K562 (cell line): ENCODE data around the gene IFRD1. TPM values are rescaled to one million over a fixed set of nuclear protein-coding genes. Genes with fewer than 3 reads are reported as not detected.

Experiments
- CBFA2T3 ChIP-seq: fragments of 450-650 bp; IDR thresholded peaks from 2 replicates; pipeline ENCODE4 v1.6.1; 2017
- ELF1 ChIP-seq: fragments of 200-800 bp; sonication (Bioruptor generic); IDR thresholded peaks from 2 replicates; pipeline ENCODE4 v1.6.1; 2016; ENCODE audit warnings: missing genetic modification characterization, missing compliant biosample characterization
- ELF4 ChIP-seq: fragments of 450-650 bp; formaldehyde crosslinking; IDR thresholded peaks from 2 replicates; pipeline ENCODE4 v1.4.0; 2022; ENCODE audit warnings: missing genetic modification characterization
- FOSL1 ChIP-seq: fragments of 200-800 bp; sonication (Bioruptor generic); conservative IDR thresholded peaks from 2 replicates; pipeline ENCODE4 v1.6.1; 2016; ENCODE audit warnings: missing genetic modification characterization, missing compliant biosample characterization
- FOXA3 ChIP-seq, 2 experiments: fragments of 450-650 bp in 1 of 2; sonication (generic) in 1 of 2; formaldehyde crosslinking; IDR thresholded peaks in 1 of 2; conservative IDR thresholded peaks in 1 of 2; 2 replicates each; pipeline versions ENCODE4 v1.4.0 to v1.8.0; 2020 to 2022; ENCODE audit warnings: mild to moderate bottlenecking in 2 of 2, missing genetic modification reagents in 1 of 2
- HSF4 ChIP-seq: fragments of 250-450 bp; sonication (Bioruptor Pico); IDR thresholded peaks from 2 replicates; pipeline ENCODE4 v2.1.2; 2022; ENCODE audit warnings: mild to moderate bottlenecking, moderate library complexity, borderline replicate concordance
- IRF2 ChIP-seq: sonication (generic); formaldehyde crosslinking; IDR thresholded peaks from 2 replicates; pipeline ENCODE4 v1.8.1; 2022; ENCODE audit warnings: mild to moderate bottlenecking, missing genetic modification reagents
- MBD2 ChIP-seq: sonication (generic); IDR thresholded peaks from 2 replicates; pipeline ENCODE4 v1.6.1; 2016; ENCODE audit warnings: low read depth, borderline replicate concordance
- NFIC ChIP-seq: fragments of 450-650 bp; IDR thresholded peaks from 2 replicates; pipeline ENCODE4 v1.6.1; 2017; ENCODE audit warnings: mild to moderate bottlenecking, inconsistent platforms
- NR3C1 ChIP-seq: sonication (generic); formaldehyde crosslinking; IDR thresholded peaks from 2 replicates; pipeline ENCODE4 v1.8.1; 2022; ENCODE audit warnings: missing genetic modification reagents
- PHF8 ChIP-seq: fragments of 200-600 bp; sonication (generic); IDR thresholded peaks from 2 replicates; pipeline ENCODE4 v1.6.1; 2012; ENCODE audit warnings: mixed run types, mild to moderate bottlenecking, inconsistent platforms, low read length, moderate library complexity, borderline replicate concordance
- RFX5 ChIP-seq: IDR thresholded peaks from 2 replicates; pipeline ENCODE4 v1.6.1; 2011; ENCODE audit warnings: low read depth, mild to moderate bottlenecking, improper control_type of control experiment, low read length
- SNRNP70 ChIP-seq: fragments of 200-400 bp; formaldehyde crosslinking; optimal IDR thresholded peaks from 2 replicates; pipeline ENCODE3; 2017; ENCODE audit warnings: low read depth, low read length
- TCF3 ChIP-seq: sonication (generic); formaldehyde crosslinking; IDR thresholded peaks from 2 replicates; pipeline ENCODE4 v1.4.0; 2020; ENCODE audit warnings: mild to moderate bottlenecking, missing genetic modification reagents
- YBX1 ChIP-seq: fragments of 450-650 bp; IDR thresholded peaks from 2 replicates; pipeline ENCODE4 v1.7.1; 2016; ENCODE audit warnings: mild to moderate bottlenecking
- ZNF274 ChIP-seq: IDR thresholded peaks from 2 replicates; pipeline ENCODE4 v1.6.1; 2011; ENCODE audit warnings: low read depth, mild to moderate bottlenecking, low read length, moderate library complexity, borderline replicate concordance
- polyA plus RNA-seq, 8 experiments: library from polyadenylated mRNA; depleted of rRNA in 4 of 8; stranded (reverse) in 5 of 8; unstranded in 3 of 8; fragments of >200 nt; fragmentation: Nextera tagmentation in 2 of 8; fragmentation: Illumina TruSeq in 1 of 8; extraction: Ambion mirVana in 2 of 8; extraction: Trizol in 1 of 8; gene quantifications; 2 replicates each; pipeline versions ENCODE4 v1.2.1 to v1.2.3, GENCODE V29; 2011 to 2014; ENCODE audit warnings: inconsistent platforms in 1 of 8, missing spikeins in 1 of 8
- total RNA-seq, 7 experiments: library from RNA; depleted of rRNA in 6 of 7; stranded (reverse); fragments of >200 nt in 6 of 7; fragmentation: Illumina TruSeq in 2 of 7; extraction: Trizol in 2 of 7; gene quantifications; 2 replicates each; pipeline versions ENCODE4 v1.2.1 to v1.2.3, GENCODE V29; 2011 to 2021; ENCODE audit warnings: low replicate concordance in 1 of 7
- TF ChIP-seq, protein P1 (sequence below): sonication (generic); formaldehyde crosslinking; IDR thresholded peaks from 2 replicates; pipeline ENCODE4 v1.8.0; 2022; ENCODE audit warnings: mild to moderate bottlenecking, missing genetic modification reagents
- TF ChIP-seq, protein P2 (sequence below), 2 experiments: fragments of 450-650 bp in 1 of 2; sonication (generic) in 1 of 2; formaldehyde crosslinking; conservative IDR thresholded peaks; 2 replicates each; pipeline versions ENCODE4 v1.4.0 to v1.8.1; 2020 to 2022; ENCODE audit warnings: mild to moderate bottlenecking in 1 of 2, missing genetic modification reagents in 1 of 2
- TF ChIP-seq, protein P3 (sequence below): IDR thresholded peaks from 2 replicates; pipeline ENCODE4 v1.6.1; 2012; ENCODE audit warnings: low read depth, low read length, improper control_type of control experiment, borderline replicate concordance
- TF ChIP-seq, protein P4 (sequence below): IDR thresholded peaks from 2 replicates; pipeline ENCODE4 v1.6.1; 2011; ENCODE audit not compliant: insufficient read length; ENCODE audit errors: extremely low read depth

IFRD1 gene
- total and polyA plus RNA-seq, 9 of the 15 experiments (the other 6 are each of a cell fraction or from before 2014, with no cell fraction given), result 27.6 to 81.8 (median 68.1) TPM

DNA sequence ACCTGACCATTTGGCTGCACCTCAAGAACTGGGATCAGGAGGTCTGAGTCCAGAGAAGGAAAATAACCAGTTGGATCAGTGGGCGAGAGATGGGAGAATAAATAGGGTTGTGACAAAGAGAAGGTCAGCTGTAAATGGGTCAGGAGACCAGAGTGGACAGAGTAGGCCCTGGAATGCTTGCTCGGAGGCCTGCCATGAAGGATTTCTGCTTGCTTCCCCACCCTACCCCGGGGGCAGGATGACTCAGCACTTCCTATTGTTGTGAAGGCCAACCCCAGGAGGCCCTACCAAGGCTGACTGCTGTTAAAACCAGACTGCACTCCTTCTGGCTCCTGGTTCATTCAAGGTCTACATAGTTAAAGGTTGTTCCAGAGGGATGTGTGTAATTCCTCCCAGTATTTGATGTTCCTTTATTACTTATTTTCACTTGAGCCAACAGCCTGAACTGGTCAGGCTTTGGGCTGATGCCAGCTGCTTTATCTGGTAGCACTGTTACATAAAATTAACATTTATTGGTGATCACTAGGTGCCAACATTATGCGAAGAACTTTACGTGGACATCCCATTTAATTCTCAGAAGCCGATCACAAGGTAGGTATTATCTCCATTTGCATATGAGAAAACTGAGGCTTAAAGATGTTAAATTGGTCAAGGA, 27.3 kb upstream of the IFRD1 start (continued):
- TF ChIP-seq, protein P1, sequence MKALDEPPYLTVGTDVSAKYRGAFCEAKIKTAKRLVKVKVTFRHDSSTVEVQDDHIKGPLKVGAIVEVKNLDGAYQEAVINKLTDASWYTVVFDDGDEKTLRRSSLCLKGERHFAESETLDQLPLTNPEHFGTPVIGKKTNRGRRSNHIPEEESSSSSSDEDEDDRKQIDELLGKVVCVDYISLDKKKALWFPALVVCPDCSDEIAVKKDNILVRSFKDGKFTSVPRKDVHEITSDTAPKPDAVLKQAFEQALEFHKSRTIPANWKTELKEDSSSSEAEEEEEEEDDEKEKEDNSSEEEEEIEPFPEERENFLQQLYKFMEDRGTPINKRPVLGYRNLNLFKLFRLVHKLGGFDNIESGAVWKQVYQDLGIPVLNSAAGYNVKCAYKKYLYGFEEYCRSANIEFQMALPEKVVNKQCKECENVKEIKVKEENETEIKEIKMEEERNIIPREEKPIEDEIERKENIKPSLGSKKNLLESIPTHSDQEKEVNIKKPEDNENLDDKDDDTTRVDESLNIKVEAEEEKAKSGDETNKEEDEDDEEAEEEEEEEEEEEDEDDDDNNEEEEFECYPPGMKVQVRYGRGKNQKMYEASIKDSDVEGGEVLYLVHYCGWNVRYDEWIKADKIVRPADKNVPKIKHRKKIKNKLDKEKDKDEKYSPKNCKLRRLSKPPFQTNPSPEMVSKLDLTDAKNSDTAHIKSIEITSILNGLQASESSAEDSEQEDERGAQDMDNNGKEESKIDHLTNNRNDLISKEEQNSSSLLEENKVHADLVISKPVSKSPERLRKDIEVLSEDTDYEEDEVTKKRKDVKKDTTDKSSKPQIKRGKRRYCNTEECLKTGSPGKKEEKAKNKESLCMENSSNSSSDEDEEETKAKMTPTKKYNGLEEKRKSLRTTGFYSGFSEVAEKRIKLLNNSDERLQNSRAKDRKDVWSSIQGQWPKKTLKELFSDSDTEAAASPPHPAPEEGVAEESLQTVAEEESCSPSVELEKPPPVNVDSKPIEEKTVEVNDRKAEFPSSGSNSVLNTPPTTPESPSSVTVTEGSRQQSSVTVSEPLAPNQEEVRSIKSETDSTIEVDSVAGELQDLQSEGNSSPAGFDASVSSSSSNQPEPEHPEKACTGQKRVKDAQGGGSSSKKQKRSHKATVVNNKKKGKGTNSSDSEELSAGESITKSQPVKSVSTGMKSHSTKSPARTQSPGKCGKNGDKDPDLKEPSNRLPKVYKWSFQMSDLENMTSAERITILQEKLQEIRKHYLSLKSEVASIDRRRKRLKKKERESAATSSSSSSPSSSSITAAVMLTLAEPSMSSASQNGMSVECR, result no peak
- TF ChIP-seq NR3C1 (CRISPR knock-in tag) (no peak), PHF8 (no peak; the same call in 1 of the 2 replicates), ZNF274 (no peak), ELF1 (tag) (peak; percentile 31; the same call in 1 of the 2 replicates), SNRNP70 (no peak), FOXA3 (CRISPR knock-in tag; conservative IDR thresholded peaks at IDR 0.05 in 1 of 2, IDR thresholded peaks at IDR 0.05 in 1 of 2) (no peak), NFIC (peak; percentile 56), YBX1 (no peak), MBD2 (no peak), ELF4 (CRISPR knock-in tag) (no peak), RFX5 (no peak), HSF4 (CRISPR knock-in tag) (no peak), CBFA2T3 (0 out of 2 replicates have a peak, but pooled peaks have one; percentile 20), TCF3 (CRISPR knock-in tag) (no peak), FOSL1 (tag) (peak; percentile 72), IRF2 (CRISPR knock-in tag) (no peak)
- TF ChIP-seq, protein P2, sequence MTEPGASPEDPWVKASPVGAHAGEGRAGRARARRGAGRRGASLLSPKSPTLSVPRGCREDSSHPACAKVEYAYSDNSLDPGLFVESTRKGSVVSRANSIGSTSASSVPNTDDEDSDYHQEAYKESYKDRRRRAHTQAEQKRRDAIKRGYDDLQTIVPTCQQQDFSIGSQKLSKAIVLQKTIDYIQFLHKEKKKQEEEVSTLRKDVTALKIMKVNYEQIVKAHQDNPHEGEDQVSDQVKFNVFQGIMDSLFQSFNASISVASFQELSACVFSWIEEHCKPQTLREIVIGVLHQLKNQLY (CRISPR knock-in tag; conservative IDR thresholded peaks at IDR 0.05), result no peak
- TF ChIP-seq, protein P3, sequence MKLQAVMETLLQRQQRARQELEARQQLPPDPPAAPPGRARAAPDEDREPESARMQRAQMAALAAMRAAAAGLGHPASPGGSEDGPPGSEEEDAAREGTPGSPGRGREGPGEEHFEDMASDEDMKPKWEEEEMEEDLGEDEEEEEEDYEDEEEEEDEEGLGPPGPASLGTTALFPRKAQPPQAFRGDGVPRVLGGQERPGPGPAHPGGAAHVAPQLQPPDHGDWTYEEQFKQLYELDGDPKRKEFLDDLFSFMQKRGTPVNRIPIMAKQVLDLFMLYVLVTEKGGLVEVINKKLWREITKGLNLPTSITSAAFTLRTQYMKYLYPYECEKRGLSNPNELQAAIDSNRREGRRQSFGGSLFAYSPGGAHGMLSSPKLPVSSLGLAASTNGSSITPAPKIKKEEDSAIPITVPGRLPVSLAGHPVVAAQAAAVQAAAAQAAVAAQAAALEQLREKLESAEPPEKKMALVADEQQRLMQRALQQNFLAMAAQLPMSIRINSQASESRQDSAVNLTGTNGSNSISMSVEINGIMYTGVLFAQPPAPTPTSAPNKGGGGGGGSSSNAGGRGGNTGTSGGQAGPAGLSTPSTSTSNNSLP, result no peak
- TF ChIP-seq, protein P4, sequence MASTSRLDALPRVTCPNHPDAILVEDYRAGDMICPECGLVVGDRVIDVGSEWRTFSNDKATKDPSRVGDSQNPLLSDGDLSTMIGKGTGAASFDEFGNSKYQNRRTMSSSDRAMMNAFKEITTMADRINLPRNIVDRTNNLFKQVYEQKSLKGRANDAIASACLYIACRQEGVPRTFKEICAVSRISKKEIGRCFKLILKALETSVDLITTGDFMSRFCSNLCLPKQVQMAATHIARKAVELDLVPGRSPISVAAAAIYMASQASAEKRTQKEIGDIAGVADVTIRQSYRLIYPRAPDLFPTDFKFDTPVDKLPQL, result no peak
